Measurements from ENCODE around the gene ZSCAN5A.
A peak's percentile ranks its signal among the peaks of the same experiment; 100 is the strongest.
"Not testable (repeated sequence)": the region's sequence is repeated elsewhere in the genome, so short reads cannot be mapped to it uniquely, and the experiment has no call there.

ZSCAN5A gene

GRCh38 chr19:56314381-56315076, at the start of gene ZSCAN5A:
Gene ZSCAN5A (minus strand): TSS chr19:56314839. CDS start chr19:56225046, 89,793 bp downstream.
- DNase-seq (ENCODE audit: low read depth in 2 of 2, low spot score in 1 of 2) = peak; percentile 93 to 97

- no peak for DNase-seq (ENCODE audit: low read depth in 2 of 2, low spot score in 1 of 2)
Observed at GRCh38 chr19:56360841-56361240, 46.2 kb upstream of the ZSCAN5A start.

GRCh38 chr19:56356944-56357343, 42.3 kb upstream of the ZSCAN5A start:
- no peak for DNase-seq (ENCODE audit: low read depth in 2 of 2, low spot score in 1 of 2)

- no peak for DNase-seq (ENCODE audit: low read depth in 2 of 2, low spot score in 1 of 2)
Observed at GRCh38 chr19:56355517-56355916, 40.9 kb upstream of the ZSCAN5A start.

- DNase-seq (ENCODE audit: low read depth in 2 of 2, low spot score in 1 of 2) = no peak
Observed at GRCh38 chr19:56351208-56351607, 36.6 kb upstream of the ZSCAN5A start.

GRCh38 chr19:56350416-56351045, 35.9 kb upstream of the ZSCAN5A start:
- DNase-seq (ENCODE audit: low read depth in 2 of 2, low spot score in 1 of 2) = peak in 1 of 2 donors; percentile 20

GRCh38 chr19:56348289-56348877, 33.7 kb upstream of the ZSCAN5A start:
- DNase-seq (ENCODE audit: low read depth in 2 of 2, low spot score in 1 of 2) = no peak

GRCh38 chr19:56347163-56347778, 32.6 kb upstream of the ZSCAN5A start:
- DNase-seq (ENCODE audit: low read depth in 2 of 2, low spot score in 1 of 2) = no peak

- no peak for DNase-seq (ENCODE audit: low read depth in 2 of 2, low spot score in 1 of 2)
Observed at GRCh38 chr19:56341948-56342347, 27.3 kb upstream of the ZSCAN5A start.

GRCh38 chr19:56339031-56339430, 24.4 kb upstream of the ZSCAN5A start:
- DNase-seq (ENCODE audit: low read depth in 2 of 2, low spot score in 1 of 2) = not testable (repeated sequence)

GRCh38 chr19:56337077-56337476, 22.4 kb upstream of the ZSCAN5A start:
- not testable (repeated sequence) for DNase-seq (ENCODE audit: low read depth in 2 of 2, low spot score in 1 of 2)

GRCh38 chr19:56335371-56335770, 20.7 kb upstream of the ZSCAN5A start:
- not testable (repeated sequence) for DNase-seq (ENCODE audit: low read depth in 2 of 2, low spot score in 1 of 2)

- DNase-seq (ENCODE audit: low read depth in 2 of 2, low spot score in 1 of 2) = no peak
Observed at GRCh38 chr19:56333506-56333905, 18.9 kb upstream of the ZSCAN5A start.

GRCh38 chr19:56332695-56333094, 18.1 kb upstream of the ZSCAN5A start:
- no peak for DNase-seq (ENCODE audit: low read depth in 2 of 2, low spot score in 1 of 2)

GRCh38 chr19:56324436-56324835, 9.8 kb upstream of the ZSCAN5A start:
- no peak for DNase-seq (ENCODE audit: low read depth in 2 of 2, low spot score in 1 of 2)

GRCh38 chr19:56321989-56322440, 7.4 kb upstream of the ZSCAN5A start:
- DNase-seq (ENCODE audit: low read depth in 2 of 2, low spot score in 1 of 2) = no peak

- no peak for DNase-seq (ENCODE audit: low read depth in 2 of 2, low spot score in 1 of 2)
Observed at GRCh38 chr19:56321254-56321988, 6.8 kb upstream of the ZSCAN5A start.

GRCh38 chr19:56319991-56320390, 5.4 kb upstream of the ZSCAN5A start:
- no peak for DNase-seq (ENCODE audit: low read depth in 2 of 2, low spot score in 1 of 2)

GRCh38 chr19:56317749-56318148, 3.1 kb upstream of the ZSCAN5A start:
- no peak for DNase-seq (ENCODE audit: low read depth in 2 of 2, low spot score in 1 of 2)

GRCh38 chr19:56316728-56317127, 2.1 kb upstream of the ZSCAN5A start:
- DNase-seq (ENCODE audit: low read depth in 2 of 2, low spot score in 1 of 2) = no peak
